Keratinocyte (primary cell): ENCODE data around the gene GJD2.

Experiments used
- CTCF ChIP-seq, 3 experiments: IDR thresholded peaks in 1 of 3; conservative IDR thresholded peaks in 1 of 3; optimal IDR thresholded peaks in 1 of 3; 2 replicates in 2 of 3; 3 replicates in 1 of 3; pipeline versions ENCODE3 to v1.5.1; 2011; ENCODE audit warnings: low read length in 3 of 3, mild to moderate bottlenecking in 3 of 3, moderate library complexity in 2 of 3, control low read depth in 1 of 3, inconsistent platforms in 1 of 3; ENCODE audit not compliant: insufficient read depth in 2 of 3; ENCODE audit errors: extremely low read depth in 1 of 3
- EZH2 ChIP-seq: IDR thresholded peaks from one replicate; pipeline ENCODE4 v1.6.1; 2012; ENCODE audit warnings: inconsistent platforms, mild to moderate bottlenecking, low read length, moderate library complexity

DNA sequence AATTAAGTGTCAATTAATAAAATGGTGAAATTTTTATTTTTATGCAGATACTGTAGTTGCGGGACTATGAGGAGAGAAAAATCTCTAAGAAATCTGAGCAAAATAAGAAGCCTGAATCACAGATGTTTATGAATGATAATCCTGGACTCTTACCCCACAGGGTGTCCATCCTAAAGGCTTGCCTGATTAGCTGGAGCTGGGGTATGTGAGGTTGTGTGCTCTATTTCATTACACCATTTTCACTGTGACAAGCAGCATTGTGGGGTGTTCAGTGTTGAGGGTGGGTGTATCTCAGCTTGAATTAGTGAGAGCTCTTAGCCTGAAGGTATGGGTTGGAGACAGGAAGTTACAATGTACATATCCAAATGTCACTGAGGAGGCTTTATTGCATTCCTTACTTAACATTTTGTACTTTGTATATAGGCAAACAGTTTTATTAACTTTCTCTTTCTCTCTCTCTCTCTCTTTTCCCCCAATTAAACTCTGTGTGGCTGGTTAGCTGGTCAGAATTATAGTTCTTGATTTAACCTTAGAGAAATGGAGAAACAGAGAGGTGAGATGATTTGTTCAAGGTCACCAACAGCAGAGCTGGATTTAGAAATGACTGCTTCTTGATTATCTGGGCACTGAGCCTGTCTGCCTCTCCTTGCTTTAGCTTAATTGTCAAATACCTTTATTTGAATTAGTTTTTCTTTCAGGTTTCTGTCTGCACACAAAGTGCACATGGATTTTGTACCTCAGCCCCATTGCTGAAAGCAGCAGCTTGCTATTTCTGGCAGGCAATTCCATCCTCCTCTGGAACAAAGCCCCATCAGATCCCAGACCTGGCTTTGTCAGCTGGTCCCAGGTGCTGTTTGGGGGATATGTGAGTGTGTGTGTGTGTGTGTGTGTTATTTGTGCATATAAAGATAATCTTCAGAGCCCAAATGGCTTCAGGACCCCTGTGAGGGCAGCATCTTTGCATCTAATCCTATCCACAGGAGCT lies 35.8 kb downstream of the GJD2 start:
- TF ChIP-seq CTCF (optimal IDR thresholded peaks at IDR 0.05 in 1 of 3, IDR thresholded peaks at IDR 0.05 in 1 of 3, conservative IDR thresholded peaks at IDR 0.05 in 1 of 3; ENCODE audit: extremely low read depth in 1 of 3, insufficient read depth in 2 of 3, low read length in 3 of 3) (no peak), EZH2 (no peak)
